ENCODE measurements around the gene BICDL1.

DNA sequence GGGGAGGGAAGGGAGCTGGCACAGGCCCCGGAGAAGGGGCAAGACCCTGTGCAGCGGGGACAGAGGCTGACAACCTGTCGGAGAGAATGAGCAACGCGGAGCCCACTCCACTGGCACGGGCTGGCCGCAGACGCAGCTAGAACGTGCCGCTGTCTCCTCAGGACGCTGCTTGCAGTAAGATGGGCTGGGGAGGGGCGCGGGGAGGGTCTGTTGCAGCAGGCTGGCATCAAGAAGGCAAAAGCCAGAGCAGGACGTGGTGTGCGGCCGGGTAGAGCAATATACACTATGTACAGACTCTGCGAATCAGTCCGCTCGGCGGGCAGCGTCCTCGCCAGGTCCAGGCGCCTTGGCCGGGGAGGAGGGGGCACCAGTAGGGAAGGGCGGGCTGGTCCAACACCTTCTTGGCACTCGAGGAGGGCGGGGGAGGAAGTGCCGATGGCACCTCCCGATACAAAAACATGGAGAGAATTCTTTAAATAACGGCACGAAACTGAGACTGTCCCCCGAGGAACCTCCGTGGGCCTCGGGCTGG, 107.7 kb downstream of the BICDL1 start:
- TF ChIP-seq CTCF (IDR thresholded peaks at IDR 0.05 in 8 of 11, conservative IDR thresholded peaks at IDR 0.05 in 3 of 11): no peak
- no peak for TF ChIP-seq POLR2A (IDR thresholded peaks at IDR 0.05)
